Right ventricle myocardium inferior (tissue), 1 donor: ENCODE data around the gene CD151. TPM values are rescaled to one million over a fixed set of nuclear protein-coding genes. Genes with fewer than 3 reads are reported as not detected.

ENCODE experiments used
- ATAC-seq: fragments of 200-7000 bp; cut with Tn5 transposase; one replicate; pipeline ENCODE4 v1.9.1; 2020; ENCODE audit warnings: mild to moderate bottlenecking, moderate library complexity
- DNase-seq: peaks from one replicate; pipeline ENCODE4 v3.0.0; 2021; ENCODE audit errors: missing footprints
- intact Hi-C: fragments of 100-400 bp; cut with DNase I; formaldehyde crosslinking; loops from one replicate; pipeline ENCODE4 v1.11.0; 2022
- total RNA-seq: library from RNA; stranded (reverse); fragmentation: NEBNext Ultra II Directional; extraction: Animal tissue kit (Norgen Biotek cat#: 25700); gene quantifications from one replicate; pipeline ENCODE4 v1.2.1, GENCODE V29; 2021
- donor health status: DM: no; HTN: yes; CAD: no; lungs with severe emphysema.

CD151 gene
- total RNA-seq, 1 donor from 2014 or later, result 462 TPM

DNA sequence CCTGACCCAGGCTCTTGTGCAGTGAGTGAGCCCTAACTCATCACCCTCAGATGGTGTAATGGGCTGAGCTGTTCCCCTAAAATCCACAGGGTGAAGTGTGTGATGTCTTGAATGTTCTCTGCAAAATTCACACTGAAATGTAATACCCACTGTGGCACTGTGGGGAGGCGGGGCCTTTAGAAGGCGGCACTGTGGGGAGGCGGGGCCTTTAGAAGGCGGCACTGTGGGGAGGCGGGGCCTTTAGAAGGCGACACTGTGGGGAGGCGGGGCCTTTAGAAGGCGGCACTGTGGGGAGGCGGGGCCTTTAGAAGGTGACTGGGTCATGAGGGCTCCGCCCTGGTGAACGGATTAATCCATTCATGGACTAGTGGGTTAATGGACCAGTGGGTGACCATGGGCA is 44.8 kb downstream of the CD151 start:
- intact Hi-C loops, result no loop called here
- no peak for DNase-seq
- ATAC-seq, result no peak

DNA sequence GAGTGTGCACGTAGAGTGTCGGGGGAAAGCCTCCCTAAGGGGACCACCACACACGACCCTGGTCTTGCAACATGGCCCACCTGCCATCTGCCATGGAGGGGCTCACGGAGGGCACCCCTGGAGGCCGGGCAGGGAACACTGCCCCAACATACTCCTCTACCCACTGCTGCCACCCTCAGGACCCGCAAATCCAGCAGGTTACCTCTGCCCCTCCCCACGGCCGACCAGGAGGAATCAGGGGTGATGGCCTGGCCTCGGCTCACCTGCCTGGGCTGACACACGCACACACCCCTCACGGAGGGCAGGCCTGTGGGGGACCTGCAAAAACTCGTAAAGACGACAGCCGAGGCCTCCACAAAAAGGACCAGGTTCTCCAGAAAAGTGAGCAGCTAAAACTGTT is 47.7 kb downstream of the CD151 start:
- DNase-seq (no peak), ATAC-seq (no peak)
- intact Hi-C loops, result no loop called here

DNA sequence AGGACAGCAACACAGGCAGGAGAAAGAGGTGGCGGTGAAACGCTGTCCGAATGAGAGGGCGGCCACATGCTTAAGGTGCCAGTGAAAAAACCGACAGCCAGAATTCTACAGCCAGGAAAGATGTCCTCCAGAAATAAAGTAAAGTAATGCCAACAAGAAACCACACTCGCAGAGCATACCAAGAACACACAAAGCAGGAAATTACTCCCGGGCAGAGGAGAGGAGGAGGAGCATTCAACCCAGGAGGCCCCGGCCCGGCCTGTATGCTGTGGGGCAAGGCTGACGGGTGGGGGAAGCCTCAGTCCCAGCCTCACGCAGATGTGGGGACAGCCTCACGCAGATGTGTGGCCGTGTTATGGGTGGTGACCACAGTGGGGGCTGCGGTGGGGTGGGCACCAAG is 49.8 kb downstream of the CD151 start:
- DNase-seq, result no peak
- no peak for ATAC-seq
- intact Hi-C loops, result no loop called here

DNA sequence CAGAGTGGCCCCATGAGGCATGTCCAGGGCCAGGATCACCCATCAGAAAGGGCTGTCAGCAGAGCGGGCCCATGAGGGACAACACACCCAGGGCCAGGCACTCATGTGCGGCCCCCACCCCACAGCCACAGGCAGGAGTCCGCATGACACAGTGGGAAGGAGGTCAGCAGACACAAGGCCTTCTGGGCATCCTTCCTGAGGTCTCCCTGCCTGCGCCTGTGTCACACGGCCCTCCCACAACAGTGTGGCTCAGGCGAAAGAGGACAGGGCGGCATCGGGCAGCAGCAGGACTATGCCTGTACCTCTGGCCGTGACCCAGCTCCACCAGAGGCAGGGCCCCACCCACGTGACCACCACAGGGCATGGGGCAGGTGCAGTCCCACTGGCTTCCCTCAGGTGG is 50.8 kb downstream of the CD151 start:
- intact Hi-C loops, result no loop called here
- ATAC-seq, result no peak

DNA sequence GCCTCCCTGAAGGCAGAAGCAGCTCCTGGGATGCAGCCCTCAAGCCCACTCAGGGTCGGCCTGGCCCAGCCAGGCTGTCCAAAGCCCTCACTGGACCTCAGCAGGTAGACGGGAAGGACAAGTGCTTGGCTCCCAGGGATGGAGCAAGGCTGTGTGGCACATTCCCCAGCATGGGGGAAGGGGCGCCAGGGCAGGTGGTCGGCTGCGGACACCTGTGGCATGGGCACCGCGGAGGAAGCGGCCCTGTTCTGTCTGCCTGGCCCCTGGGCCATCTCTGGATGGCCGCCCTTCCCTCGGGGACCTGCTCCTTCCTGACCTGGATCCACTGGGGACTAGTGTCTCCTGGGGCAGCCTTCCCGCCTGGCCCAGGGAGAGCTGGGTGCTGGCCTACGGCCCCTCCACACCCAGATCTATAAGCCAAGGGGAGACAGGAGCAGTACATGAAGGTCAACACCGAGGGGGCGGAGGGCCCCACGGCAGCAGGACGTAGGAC is 51.9 kb downstream of the CD151 start:
- no peak for ATAC-seq
- no peak for DNase-seq
- intact Hi-C loops, result no loop called here

More for the DNA sequence above, 50.8 kb downstream of the CD151 start:
- DNase-seq, result no peak

DNA sequence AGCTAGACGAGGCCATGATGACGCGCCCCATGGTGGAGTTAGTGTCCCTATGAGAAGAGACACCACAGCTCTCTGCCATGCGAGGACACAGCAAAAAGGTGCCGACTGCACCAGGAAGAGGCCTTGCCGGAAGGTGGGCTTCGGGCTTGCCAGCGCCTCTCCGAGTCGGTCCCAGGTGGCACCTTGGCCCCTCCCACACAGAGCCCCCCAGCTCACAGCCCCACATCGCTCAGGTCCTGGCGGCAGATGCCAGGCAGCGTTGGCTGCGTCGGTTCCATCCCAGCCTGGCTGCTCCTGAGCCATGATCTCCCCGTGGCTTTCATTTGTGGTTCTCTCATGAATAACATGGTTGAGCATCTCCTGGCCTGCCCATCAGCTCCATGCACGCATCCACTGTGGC is 53.8 kb downstream of the CD151 start:
- no peak for ATAC-seq
- no peak for DNase-seq
- intact Hi-C loops, result no loop called here

DNA sequence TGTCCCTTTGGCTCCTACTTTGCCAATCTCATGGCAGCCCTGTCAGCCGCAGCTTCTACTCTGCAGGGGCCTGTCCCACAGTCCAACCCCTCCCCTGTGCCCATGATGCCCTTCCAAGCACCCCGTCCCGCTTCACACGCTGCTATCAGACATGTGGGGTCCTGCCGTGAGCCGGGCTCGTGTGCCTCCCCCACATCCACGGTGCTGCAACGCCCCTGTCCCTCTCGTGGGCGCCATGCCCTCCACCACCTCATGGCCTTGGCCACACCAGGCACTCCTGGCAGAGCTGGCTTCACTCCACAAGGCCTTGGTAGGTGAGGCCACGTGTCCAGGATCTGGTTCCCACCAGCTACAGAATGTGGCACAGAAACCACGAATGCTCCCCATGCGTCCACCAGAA is 54.8 kb downstream of the CD151 start:
- intact Hi-C loops, result no loop called here
- ATAC-seq (no peak), DNase-seq (no peak)

Other genes with a start within 250 kb of the CD151 start
- gene IRF7, start 217.0 kb upstream of the CD151 start, total RNA-seq, result 13.2 TPM
- gene CDHR5, start 208.0 kb upstream of the CD151 start, total RNA-seq, result not detected
- gene SCT, start 205.8 kb upstream of the CD151 start, total RNA-seq, result not detected
- 0.16 TPM for gene DRD4, start 195.7 kb upstream of the CD151 start, total RNA-seq
- gene DEAF1, start 137.7 kb upstream of the CD151 start, total RNA-seq, result 20.6 TPM
- gene TMEM80, start 137.1 kb upstream of the CD151 start, total RNA-seq, result 9.9 TPM
- 7.7 TPM for gene EPS8L2, start 126.7 kb upstream of the CD151 start, total RNA-seq
- gene TALDO1, start 85.5 kb upstream of the CD151 start, total RNA-seq, result 102 TPM
- gene GATD1, start 55.5 kb upstream of the CD151 start, total RNA-seq, result 18.3 TPM
- not detected for gene CEND1, start 42.9 kb upstream of the CD151 start, total RNA-seq
- gene SLC25A22, start 34.7 kb upstream of the CD151 start, total RNA-seq, result 2.6 TPM
- 7.2 TPM for gene PIDD1, start 27.7 kb upstream of the CD151 start, total RNA-seq
- gene RPLP2, start 23.0 kb upstream of the CD151 start, total RNA-seq, result 1,110 TPM
- 321 TPM for gene PNPLA2, start 14.0 kb upstream of the CD151 start, total RNA-seq
- gene CRACR2B, start 5.0 kb upstream of the CD151 start, total RNA-seq, result 24.3 TPM
- gene POLR2L, start 9.6 kb downstream of the CD151 start, total RNA-seq, result 298 TPM
- 43.8 TPM for gene TSPAN4, start 9.9 kb downstream of the CD151 start, total RNA-seq
- gene CHID1, start 77.9 kb downstream of the CD151 start, total RNA-seq, result 49.4 TPM
- 51.7 TPM for gene AP2A2, start 92.9 kb downstream of the CD151 start, total RNA-seq
- not detected for gene MUC6, start 203.8 kb downstream of the CD151 start, total RNA-seq
- gene MUC2, start 241.9 kb downstream of the CD151 start, total RNA-seq, result not detected